GM21526 (cell line): ENCODE measurements around the gene UNC13B.

Experiments used
- ATAC-seq: cut with Tn5 transposase; IDR thresholded peaks from one replicate; pipeline ENCODE4 v1.9.1; 2021; ENCODE audit warnings: moderate library complexity; ENCODE audit not compliant: unreplicated experiment, low FRiP score

UNC13B gene

DNA sequence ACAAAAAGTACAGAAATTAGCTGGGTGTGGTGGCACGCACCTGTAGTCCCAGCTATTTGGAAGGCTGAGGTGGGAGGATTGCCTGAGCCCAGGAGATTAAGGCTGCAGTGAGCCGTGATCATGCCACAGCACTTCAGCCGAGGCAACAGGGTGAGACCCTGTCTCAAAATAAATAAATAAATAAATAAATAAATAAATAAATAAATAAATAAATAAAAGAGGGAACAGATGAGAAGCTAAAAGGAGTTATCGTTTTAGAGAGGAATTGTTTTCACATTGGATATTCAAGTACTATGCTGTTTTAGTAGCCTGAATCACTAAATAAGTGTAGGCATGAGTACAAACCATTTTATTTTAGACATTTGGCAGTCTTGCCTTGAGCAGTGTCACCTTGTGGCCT, 151.7 kb downstream of the UNC13B start:
- ATAC-seq: no peak

DNA sequence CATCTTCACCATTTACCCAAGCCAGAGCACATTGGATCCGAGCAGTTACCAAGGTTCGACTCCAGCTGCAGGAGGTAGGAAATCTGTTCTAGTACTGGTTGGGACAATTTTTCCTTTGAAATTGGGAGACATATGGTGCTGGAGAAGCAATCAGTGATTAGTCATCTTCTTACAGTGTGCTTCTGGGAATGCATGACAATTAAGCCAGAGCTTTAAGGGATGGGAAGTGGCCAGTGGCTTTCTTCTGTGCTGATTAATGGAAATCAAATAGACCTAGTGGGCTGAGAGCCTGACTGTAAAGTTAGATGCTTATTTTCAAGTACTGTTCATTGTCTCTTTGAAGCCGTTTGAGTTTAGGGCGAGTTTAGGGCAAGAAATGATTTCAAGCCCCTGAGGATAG, 152.1 kb downstream of the UNC13B start:
- no peak for ATAC-seq

DNA sequence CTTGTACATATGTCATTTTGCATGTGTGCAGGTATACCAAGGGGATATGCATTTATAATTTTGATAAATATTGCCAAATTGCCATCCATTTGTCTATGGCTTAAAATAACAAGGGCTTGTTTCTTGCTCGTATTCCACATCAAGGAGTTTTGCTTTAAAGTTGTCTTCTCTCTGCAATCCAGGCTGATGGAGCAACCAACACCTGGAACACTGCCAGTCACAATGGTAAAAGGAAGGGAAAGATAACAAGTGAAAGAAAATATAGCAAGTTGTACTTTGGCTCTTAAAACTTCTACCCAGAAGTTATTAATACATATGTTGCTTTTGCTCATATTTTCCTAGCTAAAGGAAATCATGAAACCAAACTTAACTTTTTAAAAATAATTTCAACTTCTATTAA, 156.9 kb downstream of the UNC13B start:
- no peak for ATAC-seq

DNA sequence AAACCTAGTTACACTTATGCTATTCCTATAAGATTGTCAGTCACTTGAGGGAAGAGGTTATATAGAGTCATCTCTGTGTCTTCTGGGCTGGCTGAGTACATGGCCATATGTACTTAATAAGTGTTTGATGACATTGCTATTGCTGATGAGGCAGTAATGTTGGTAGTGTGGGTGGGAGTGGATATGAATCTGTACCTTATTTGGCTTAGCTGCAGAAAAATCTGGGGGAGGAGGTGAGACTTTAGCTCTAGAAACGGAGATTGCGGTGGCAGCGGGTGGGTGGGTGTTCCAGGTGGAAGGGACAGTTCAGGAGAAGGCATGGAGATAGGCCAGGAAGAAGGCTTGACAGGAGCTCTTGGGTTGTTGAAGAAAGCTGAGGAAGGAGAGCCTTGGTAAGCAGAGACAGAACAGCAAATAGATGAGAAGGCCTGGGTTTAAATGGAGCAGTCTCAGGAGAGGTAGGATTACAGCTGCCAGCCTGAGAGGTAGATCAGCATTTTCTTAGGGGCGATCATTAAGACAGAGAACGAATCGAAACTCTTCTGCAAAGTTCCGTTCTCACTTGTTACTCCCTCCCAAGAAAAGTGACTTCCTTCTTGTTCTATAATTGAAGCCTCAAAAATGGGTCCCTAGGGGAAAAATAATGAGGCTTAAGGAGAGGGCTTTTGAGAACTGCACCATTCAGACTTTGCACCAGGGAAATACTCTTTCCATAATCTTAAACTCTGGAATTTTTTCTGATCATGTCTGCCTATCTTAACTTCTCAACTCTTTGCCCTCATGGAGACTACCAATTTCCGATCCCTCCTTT, 160.5 kb downstream of the UNC13B start:
- ATAC-seq: no peak

DNA sequence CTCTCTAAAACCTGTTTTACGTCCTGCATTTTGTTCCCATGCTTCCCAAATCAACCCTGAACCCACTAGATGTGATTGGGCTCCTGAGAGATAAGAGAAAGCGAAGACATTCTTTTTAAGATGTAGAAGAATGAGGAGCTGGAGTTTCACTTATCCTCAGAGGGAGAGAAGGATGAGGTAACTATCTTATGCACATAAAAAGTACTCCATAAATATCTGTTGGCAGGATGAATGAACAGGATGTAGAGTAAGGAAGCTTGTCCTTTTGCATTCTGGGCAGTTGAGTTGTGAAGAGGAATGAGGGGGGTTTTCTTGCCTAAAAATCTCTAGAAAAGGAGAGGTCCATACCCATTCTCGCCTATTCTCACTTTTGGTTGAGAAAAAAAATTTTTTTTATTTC, 163.2 kb downstream of the UNC13B start:
- ATAC-seq: no peak

DNA sequence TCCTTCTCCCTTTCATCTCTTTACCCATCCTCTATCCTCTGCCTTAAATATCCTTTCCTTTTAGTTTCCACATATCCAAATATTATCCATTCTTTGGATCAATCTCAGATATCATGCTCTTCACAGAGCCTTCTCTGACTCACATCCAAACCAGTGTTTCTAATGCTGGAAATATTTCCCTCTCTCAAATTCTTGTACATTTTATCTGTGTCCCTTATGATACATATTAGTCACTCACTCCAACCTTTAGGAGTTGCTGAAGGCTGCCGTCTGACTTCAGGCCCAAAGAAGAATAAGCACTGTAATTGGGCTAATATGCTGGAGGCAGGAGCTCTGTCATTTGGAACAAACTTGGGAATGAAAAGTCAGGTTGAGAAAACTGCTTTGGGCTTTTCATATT, 171.7 kb downstream of the UNC13B start:
- no peak for ATAC-seq

DNA sequence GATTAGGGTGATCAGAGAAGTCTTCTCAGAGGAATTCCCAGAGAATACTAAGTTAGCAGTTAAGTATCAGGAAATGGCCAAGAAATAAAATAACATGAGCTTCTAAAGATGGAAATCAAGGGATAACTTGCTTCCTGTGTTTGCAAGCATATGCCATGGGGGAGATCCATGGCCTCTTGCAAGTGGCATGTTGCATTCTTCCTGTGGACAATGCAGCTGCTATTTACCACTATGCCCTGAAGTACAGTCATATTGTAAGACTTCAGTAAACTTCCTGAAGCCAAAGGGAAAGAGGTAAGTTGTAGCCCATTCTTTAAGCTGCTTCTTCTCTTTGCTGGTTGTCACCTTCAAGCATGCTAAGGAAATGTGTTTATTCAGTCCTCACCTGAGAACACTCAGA, 173.4 kb downstream of the UNC13B start:
- no peak for ATAC-seq

DNA sequence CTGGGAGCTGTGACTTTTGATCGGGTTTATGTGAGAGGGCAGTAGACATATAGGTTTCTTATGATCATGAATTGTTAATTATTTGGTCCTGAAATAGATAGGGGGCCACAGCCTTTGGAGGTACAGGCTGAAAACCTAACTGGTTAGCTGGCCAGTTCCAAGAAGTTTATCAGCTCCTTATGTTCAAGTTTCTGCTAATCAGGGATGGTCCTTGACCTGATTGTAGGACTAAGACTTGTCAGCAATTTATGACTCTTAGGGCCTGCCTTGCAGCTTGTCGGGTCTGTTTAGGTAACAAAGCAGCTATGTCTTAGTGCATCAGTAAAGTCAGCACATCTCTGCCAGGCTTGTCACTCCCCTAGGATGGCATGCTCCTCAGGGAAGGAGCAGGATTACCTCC, 176.3 kb downstream of the UNC13B start:
- no peak for ATAC-seq

DNA sequence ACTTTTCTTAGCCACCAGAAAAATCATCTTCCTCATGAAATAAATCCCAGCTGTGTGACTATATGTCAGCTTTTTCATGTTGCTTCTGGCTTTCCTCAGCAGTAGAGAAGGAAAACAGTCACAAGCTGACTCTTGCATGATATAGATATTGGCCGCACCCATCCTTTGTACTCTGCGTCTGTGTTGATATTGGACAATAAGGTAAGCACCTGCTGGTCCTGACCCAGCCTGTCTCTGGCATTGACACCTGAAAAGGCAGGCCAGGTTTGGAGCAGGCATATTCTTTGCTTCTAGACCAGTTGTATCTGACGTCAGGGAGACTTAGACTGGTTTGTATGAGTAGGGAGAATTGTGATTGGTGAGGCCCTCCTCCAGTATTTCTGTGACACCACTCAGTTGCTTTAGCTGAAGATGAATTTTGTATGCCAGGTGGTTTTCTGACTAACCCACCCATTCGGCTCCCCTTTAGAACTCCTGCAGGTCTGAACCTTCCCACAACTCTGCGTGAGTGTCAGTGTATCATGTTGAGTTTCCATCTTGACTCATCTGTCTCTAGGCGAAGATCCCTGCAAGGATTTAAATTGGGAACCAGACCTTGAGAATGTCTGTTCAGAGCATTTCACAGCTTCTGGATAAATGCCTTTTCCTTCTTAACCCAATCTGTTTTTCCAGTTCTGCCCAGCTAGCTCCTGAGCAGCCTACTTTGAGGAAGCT, 176.9 kb downstream of the UNC13B start:
- ATAC-seq: no peak

DNA sequence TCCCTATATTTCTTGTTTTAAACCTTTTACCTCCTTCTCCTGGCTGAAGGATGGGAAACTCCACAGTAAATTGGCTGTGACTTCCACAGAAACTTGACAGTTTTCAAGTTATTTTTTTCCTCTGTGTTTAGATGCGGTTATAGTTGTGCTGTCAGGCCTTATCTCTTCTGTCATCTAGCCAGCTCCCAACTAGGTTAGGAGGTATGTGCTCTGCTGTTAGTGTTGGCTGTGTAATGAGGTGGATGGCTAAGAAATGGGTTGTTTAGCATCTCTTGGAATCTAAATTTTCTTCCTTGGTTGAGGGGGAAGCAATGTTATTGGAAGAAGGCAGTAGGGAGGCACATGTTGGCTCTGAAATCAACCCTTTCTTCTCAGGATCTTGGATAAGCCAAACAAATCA, 178.2 kb downstream of the UNC13B start:
- ATAC-seq: no peak

DNA sequence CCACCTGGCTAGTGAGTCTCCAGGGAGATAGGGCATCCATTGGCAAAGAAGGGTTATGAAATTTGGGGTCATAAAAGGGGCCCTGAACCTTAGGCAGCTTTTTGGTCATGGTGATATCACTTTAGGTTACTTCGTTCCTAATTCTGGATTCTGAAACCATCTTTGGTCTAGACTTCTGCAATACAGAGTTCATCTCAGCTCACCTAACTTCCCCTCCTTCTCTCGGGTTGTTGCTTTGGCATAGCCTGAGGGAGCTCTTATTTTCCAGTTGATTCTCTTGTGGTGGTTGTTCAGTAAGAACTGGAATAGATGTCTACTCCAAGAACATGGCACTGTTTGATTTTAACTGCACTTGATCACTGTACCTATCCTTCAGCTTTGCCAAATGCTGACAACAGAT, 179.2 kb downstream of the UNC13B start:
- no peak for ATAC-seq

DNA sequence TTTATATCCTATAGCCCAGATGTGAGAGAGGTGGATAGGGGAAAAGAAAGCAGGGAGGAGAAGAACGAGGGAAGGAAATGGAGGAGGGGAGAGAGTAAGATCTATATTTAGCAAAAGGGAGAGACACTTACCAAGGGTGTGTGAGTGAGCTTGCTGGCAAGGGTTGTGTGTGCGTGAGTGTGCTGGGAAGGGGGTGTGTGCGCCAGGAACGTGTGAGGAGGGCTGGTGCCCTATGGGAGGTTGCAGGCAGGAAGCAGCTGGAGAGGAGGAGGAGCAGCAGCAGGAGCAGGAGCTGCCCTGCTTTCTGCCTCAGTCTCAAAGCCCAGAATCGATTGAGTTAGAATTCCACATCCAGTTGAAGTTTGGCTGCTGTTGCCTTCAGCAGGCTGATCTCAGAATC, 179.8 kb downstream of the UNC13B start:
- no peak for ATAC-seq

DNA sequence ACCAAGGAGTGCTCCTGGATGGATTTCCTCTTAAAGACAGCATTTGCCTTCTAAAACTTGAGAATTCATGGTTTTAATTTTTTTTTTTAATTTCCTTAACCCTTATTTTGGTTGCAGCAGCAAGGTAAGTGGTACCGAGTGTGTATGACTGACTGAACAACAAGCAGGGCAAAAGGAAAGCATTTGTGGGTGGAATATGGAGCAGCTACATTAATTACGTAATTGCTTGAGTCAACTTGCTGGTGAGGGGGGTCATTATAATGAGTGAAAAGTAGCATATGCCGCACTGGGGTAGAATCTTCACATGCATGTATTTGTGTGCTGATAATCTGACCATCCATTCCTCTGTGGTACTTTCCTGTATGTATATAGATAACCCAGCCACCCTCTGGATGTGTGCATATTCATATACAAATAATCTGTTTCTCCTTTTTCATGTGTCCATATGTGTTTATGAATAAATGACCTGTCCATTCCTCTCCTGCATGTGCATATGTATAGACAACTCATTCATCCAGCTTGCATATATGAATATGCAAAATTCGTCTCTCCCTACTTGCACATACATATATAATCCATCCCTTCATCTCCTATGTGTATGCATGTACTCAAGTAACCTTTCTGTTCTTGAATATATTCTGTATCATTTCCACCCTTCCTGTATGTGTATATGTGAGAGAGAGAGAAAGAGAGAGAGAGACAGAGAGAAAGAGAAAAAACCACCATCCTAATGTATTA, 180.6 kb downstream of the UNC13B start:
- ATAC-seq: no peak

DNA sequence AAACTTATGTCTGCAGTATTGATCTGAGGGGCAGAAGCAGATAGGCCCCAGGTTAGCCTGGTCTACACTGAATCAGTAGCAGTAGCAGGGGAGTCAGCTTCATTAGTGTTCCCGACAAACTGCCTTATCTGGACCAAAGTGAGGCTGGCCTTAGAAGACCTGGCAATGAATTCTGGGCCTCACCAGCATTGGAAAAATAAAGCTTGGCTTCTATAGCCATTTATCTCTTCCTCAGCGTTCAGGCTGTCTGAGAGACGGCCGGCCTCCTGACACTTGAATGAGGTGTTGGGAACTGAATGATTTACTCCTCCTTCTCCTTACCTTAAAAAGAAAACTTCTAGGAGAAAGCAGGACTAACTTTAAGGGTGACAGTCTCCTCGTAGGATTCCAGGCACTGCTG, 186.3 kb downstream of the UNC13B start:
- ATAC-seq: no peak

DNA sequence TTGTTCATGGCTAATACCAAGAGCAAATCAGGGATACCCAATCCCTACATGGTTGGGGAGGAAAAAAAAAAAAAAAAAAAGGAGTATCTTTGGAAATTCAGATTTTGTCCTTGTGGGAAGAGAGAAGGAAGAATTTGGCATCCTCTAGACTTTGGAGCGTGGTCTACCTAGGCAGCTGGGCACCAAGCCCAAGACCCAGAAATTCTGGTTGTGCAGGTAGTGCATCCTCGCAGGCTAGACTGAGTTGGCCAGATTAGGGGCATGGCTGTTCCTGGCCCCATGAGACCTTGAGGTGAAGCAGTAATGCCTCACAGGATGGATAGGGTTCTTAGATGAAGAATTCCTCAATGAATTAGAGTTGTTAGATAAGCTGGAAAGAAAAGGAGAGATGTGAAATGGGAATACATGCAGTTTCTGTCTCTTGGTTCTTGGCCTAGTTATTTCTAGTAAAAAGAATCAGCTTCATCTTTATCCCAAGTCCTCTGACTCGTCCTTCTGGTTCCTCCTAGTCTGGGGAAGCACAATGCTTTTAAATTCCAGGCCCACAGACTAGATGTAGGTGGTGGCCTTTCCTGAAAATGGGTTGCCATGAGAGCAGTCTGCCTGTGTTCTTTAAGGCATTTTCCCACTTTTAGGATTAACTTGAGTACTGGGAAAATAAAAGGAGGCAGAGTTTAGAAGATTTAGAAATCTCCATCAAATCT, 187.6 kb downstream of the UNC13B start:
- ATAC-seq: no peak

DNA sequence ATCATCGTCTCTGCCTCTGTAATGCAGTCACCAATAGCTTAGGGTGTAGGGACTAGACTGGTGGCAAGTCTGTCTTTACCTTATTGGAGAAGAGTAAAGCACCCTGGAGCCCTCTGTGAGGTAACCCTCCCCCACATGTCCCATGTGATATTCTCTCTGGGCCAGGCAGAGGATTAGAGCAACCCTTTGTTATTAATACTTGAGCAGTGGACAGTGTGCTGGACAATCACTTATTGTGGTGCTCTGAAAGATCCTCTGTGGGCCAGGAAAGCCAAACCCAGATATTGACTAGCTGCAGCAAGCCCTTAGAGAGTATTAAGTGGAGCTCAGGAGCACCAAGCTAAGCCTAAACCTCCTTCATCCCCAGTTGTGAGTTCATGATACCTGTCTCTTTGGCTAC, 188.4 kb downstream of the UNC13B start:
- ATAC-seq: no peak

DNA sequence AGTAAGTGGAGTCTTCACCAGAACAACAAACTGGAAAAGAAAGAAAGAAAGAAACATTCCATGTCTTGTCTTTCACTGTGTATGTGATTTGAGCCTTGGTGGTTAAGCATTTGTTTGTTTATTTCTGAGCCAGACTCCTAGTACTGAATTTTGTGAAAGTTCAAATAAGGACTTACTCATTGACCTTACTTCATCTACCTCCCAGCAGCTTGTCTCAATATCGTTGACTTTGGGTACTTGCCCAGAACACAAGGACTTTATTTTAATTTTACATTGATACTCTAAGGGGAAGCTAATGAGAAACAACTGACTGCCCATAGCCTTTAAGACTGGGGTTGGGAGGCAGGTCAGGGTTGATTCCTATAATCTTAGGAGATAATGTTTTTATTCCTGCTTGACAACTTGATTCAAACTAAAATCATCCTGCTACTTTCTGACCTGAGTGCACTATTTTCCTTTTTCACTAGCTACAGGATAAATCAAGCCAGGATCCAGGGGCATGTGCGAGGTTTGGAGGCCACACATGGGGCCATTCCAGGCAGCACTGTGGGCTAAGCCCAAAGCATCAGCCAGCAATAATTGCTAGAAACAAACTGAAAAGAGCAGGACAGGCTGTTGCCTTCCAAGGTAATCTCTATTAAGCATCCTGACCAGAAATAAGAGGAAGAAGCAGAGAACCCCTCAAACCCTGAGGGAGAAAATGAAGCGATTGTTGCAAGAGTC, 189.2 kb downstream of the UNC13B start:
- no peak for ATAC-seq

DNA sequence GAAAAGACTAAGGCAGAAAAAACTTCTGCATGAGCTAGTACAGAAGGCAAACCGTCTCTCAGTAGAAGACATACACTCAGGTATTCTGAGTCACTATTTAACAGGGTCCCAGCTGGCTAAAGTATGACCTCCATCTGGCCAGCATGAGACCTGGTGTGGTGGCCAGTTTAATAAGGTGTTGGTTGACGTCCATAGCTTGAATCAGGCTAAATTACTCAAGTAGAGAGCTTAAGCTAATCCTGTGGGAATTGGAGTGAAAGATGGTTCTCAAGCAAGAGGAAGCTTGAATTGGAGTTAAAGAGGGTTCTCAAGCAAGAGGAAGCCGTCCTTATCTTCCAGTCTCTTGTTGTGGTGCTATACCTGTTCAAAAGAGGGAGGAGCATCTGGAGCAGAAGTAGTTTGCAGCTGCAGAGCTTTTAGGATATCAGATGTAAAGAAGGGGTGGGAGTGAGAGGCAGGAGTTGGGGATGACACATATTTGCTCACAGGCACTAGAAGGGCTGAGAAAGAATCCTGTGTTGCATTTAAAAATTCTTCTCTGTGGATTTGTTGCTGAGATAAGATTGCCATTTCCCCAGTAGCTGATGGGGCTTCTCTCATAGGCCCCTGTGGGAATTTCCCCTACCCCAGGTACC, 192.0 kb downstream of the UNC13B start:
- no peak for ATAC-seq

DNA sequence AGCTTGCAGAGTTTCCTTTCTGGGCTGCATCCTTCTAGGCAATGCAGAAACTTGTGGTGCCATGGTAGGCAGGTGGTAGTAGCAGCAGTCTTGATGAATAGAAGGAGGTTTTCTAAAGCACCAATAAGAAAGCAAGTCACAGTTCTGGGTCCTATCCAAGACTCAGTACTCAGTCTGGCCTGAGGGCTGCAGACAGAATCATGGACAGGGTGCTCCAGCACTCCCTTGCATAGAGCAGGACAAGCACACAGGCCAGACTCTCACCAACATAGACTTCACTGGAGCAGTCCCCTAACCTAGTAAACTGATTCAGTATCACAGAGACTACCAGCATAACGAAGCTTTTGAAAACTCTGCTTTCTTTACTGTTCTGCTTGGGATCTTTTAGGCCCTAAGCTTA, 194.1 kb downstream of the UNC13B start:
- no peak for ATAC-seq

DNA sequence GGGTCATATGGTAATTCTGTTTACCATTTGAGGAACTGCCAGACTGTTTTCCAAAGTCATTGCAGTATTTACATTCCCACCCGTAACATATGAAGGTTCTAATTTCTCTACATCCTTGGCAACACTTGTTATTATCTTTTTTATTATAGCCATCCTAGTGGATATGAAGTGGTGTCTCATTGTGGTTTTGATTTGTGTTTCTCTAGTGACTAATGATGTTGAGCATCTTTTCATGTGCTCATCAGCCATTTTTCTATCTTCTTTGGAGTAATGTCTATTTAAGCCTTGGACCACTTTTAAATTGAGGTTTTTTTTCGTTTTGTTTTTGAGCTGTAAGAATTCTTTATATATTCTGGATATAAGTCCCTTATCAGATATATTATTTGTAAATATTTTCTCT, 195.3 kb downstream of the UNC13B start:
- no peak for ATAC-seq
